Measurements from ENCODE around the gene SEM1.
"Not testable (repeated sequence)": the region's sequence is repeated elsewhere in the genome, so short reads cannot be mapped to it uniquely, and the experiment has no call there.

SEM1 gene

DNA sequence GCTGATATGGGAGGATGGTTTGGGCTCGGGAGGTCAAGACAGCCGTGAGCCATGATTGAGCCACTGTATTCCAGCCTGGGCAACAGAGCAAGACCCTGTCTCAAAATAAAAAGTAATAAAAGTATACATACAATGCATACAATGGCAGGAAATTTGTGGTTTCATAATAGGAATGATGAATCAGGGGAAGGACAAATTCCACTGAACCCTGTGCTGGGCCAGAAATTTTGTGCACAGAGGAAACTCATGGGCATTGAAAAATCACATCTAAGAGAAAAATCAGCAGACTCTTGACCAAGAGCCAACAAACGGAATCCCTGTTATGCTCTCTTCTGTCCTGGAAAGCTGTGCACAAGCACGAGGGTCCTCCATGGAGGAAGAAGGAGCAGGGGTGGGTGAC, 35.1 kb downstream of the SEM1 start:
- DNase-seq (ENCODE audit: insufficient read length) (no peak), FAIRE-seq (no peak)
- TF ChIP-seq POLR2A (IDR thresholded peaks at IDR 0.05; ENCODE audit: low read depth, low read length) (no peak), TAF1 (IDR thresholded peaks at IDR 0.05; ENCODE audit: borderline replicate concordance, low read depth, low read length) (no peak), POLR2AphosphoS5 (IDR thresholded peaks at IDR 0.05; ENCODE audit: low read depth, low read length) (no peak)

DNA sequence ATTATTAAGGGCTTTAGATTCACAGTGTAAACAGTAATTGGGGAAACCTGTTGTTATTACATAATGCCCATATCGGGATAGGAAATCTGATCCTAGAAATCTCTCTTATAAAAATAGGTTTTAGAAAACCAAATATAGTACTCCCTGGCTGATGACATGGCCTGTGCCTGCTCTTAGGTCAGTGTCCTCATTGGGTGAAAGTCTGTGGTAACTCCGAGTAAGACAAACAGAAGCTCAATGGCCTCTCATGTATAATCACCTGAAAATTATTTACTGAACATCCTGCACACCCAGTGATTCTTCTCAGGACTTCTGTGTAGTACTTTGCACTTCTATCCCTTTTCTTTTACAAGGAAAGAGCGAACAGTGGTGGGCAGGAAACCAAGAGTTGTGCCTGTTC, 37.8 kb downstream of the SEM1 start:
- DNase-seq (ENCODE audit: insufficient read length) (no peak), FAIRE-seq (no peak)
- TF ChIP-seq TAF1 (IDR thresholded peaks at IDR 0.05; ENCODE audit: borderline replicate concordance, low read depth, low read length), result no peak
- no peak for TF ChIP-seq POLR2A (IDR thresholded peaks at IDR 0.05; ENCODE audit: low read depth, low read length)
- TF ChIP-seq POLR2AphosphoS5 (IDR thresholded peaks at IDR 0.05; ENCODE audit: low read depth, low read length), result no peak

DNA sequence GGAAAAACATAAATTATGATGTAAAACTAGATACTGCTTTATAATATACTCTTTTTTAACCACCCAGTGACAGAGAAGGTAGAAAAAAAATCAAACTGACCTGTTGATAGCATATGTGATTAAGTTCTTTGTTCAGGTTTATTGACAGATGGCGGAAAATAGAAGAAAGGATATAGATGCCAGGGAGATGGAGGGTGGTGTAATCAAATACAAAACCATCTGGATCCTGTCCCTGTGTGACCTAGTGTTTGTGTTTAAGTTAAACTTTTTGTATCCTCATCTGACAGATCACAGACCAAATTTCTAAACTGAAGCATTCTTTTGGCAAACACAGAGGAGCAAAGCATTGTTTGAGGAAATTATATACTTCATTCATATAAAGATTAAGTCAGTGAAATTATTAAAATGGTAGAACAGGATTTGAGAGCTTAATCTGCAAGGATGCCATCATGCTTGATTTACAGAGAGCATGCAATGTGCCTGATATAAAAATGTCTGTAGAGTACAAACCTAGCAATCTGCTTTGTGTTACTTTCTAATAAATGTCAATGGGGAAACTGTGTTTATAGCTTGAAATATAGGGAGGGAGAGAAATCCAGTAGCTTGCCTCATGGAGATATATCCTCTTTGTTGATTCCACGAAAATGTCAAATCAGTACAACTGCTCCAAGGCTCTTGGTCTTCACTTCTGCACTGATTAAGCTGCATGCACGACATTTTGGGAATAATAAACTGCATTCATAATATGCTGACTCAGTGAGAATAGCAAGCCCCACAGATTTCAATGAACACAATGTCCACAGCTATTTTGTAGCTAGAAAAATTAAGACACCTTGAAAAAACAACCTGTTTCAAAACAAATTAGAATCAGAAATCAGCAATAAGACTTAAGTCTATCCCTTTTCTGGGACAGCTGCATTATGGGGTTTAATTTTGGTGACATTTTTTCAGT, 39.0 kb downstream of the SEM1 start:
- DNase-seq (ENCODE audit: insufficient read length) (no peak), FAIRE-seq (no peak)
- no peak for TF ChIP-seq POLR2A (IDR thresholded peaks at IDR 0.05; ENCODE audit: low read depth, low read length)
- TF ChIP-seq TAF1 (IDR thresholded peaks at IDR 0.05; ENCODE audit: borderline replicate concordance, low read depth, low read length), result no peak
- no peak for TF ChIP-seq POLR2AphosphoS5 (IDR thresholded peaks at IDR 0.05; ENCODE audit: low read depth, low read length)

DNA sequence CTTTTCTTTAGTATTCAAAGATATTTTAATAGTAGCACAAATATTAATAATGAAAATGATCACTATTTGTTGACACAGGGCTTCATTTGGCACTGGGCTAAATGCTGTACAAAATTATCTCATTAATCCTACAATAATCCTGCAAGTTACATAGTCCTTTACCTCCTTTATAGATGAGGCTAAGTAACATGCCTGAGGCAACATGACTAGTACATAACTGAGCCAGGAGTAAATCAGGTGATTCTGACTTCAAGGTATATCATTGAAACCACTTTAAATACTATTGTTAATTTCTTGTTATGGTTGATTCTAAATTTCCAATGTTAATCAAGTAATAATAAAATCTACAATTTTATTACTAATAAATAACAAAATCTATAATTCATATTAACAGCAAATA, 39.8 kb downstream of the SEM1 start:
- no peak for TF ChIP-seq TAF1 (IDR thresholded peaks at IDR 0.05; ENCODE audit: borderline replicate concordance, low read depth, low read length)
- no peak for TF ChIP-seq POLR2AphosphoS5 (IDR thresholded peaks at IDR 0.05; ENCODE audit: low read depth, low read length)
- TF ChIP-seq POLR2A (IDR thresholded peaks at IDR 0.05; ENCODE audit: low read depth, low read length), result no peak
- no peak for DNase-seq (ENCODE audit: insufficient read length)
- FAIRE-seq, result no peak

DNA sequence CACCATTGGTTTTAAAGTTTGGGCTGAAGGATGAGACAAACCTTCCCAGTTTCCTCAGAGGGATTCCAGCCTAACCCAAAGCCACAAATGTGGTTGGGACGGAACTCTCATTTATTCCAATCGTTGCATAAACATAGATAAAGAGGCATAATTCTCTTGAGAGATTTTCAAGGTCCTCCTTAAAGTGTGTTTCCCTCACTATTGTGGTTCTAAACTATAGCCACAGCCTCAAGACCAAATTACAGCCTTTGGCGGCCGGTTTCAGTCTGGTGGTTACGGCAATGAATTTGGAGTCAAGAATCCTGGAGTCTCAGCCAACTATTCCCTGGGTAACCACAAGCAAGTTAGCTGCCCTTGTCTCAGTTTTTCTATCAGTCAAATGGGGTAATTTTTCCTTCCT, 42.6 kb downstream of the SEM1 start:
- no peak for FAIRE-seq
- no peak for DNase-seq (ENCODE audit: insufficient read length)
- TF ChIP-seq TAF1 (IDR thresholded peaks at IDR 0.05; ENCODE audit: borderline replicate concordance, low read depth, low read length) (no peak), POLR2AphosphoS5 (IDR thresholded peaks at IDR 0.05; ENCODE audit: low read depth, low read length) (no peak), POLR2A (IDR thresholded peaks at IDR 0.05; ENCODE audit: low read depth, low read length) (no peak)

DNA sequence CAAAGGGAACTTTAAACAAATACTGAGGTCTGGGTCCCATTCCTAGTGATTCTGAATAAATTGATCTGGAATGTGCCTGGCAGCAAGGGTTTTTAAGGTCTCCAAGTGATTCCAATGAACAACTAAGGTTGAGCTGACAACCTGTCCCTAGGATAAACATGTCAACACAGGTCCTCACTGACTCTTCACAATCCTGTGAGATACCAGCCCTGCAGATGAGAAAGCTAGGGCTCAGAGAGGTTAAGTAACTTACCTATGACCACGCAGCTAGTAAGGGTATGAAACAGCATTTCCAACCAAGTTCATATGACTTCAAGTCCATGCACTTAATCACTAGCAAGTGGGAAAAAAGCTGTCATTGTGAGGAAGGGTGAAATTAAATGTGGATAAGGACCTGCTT, 44.0 kb downstream of the SEM1 start:
- DNase-seq (ENCODE audit: insufficient read length), result no peak
- FAIRE-seq, result no peak
- TF ChIP-seq POLR2AphosphoS5 (IDR thresholded peaks at IDR 0.05; ENCODE audit: low read depth, low read length) (no peak), POLR2A (IDR thresholded peaks at IDR 0.05; ENCODE audit: low read depth, low read length) (no peak), TAF1 (IDR thresholded peaks at IDR 0.05; ENCODE audit: borderline replicate concordance, low read depth, low read length) (no peak)

DNA sequence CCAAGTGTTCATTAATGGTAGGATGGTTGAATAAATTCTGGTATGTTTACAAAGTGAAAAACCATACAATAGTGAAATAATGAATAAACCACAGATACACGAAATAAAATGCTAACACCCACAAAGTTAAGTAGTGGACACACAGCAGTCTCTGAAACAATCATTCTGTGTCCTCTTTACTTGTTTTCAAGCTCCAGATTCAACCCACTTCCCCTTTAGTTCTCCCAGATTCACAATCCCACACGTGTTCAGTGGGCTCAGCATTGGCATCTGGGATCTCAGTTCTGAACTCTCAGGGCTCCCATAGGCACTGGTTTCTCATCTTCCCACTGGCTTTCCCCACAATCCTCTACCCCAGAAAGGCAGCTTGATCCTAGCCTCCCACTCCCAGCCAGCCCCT, 44.9 kb downstream of the SEM1 start:
- DNase-seq (ENCODE audit: insufficient read length) (no peak), FAIRE-seq (no peak)
- no peak for TF ChIP-seq POLR2AphosphoS5 (IDR thresholded peaks at IDR 0.05; ENCODE audit: low read depth, low read length)
- TF ChIP-seq POLR2A (IDR thresholded peaks at IDR 0.05; ENCODE audit: low read depth, low read length), result no peak
- no peak for TF ChIP-seq TAF1 (IDR thresholded peaks at IDR 0.05; ENCODE audit: borderline replicate concordance, low read depth, low read length)

DNA sequence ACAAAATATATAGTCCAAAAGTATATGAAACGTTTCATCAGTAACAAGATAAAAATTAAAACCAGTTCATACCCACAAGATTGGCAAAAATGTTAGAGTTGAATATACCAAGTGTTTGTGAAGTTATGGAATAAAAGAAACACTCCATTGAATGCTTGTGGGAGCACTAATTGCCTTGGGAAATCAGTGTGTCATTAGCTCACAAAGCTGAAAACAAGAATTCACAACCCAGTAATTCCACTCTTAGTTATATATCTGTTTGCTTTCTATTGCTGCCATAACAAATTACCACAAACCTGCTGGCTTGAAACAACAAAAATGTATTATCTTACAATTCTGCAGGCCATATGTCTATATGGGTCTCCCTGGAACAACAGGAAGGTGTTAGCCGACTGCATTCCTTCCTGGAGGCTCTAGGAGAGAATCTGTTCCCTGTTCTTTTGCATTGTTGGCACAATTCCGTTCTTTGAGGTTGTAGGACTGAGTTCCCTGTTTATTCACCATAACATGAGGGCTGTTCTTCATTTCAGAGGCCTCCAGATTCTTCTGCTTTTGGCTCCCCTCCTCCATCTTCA, 45.7 kb downstream of the SEM1 start:
- no peak for FAIRE-seq
- TF ChIP-seq POLR2AphosphoS5 (IDR thresholded peaks at IDR 0.05; ENCODE audit: low read depth, low read length) (no peak), POLR2A (IDR thresholded peaks at IDR 0.05; ENCODE audit: low read depth, low read length) (no peak), TAF1 (IDR thresholded peaks at IDR 0.05; ENCODE audit: borderline replicate concordance, low read depth, low read length) (no peak)
- no peak for DNase-seq (ENCODE audit: insufficient read length)

DNA sequence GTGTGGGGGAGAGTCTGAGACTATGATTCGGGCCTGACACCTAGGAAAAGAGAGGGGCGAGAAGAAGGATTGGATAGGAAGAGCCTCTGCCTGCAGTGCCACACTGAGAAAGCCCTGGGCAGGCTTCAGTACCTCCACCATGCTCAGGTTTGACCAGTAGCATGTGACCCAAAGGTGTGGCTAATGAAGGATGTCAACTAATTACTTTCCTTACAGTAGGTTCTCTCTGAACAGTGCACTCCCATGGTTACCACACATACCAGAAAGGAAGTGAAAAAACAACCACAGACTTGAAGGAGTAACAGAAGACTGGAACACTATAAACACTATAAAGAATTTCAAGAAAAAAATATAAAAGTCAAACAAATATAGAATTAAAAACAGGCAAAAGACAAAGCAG, 46.2 kb downstream of the SEM1 start:
- FAIRE-seq (no peak), DNase-seq (ENCODE audit: insufficient read length) (no peak)
- TF ChIP-seq TAF1 (IDR thresholded peaks at IDR 0.05; ENCODE audit: borderline replicate concordance, low read depth, low read length), result no peak
- no peak for TF ChIP-seq POLR2A (IDR thresholded peaks at IDR 0.05; ENCODE audit: low read depth, low read length)
- no peak for TF ChIP-seq POLR2AphosphoS5 (IDR thresholded peaks at IDR 0.05; ENCODE audit: low read depth, low read length)

DNA sequence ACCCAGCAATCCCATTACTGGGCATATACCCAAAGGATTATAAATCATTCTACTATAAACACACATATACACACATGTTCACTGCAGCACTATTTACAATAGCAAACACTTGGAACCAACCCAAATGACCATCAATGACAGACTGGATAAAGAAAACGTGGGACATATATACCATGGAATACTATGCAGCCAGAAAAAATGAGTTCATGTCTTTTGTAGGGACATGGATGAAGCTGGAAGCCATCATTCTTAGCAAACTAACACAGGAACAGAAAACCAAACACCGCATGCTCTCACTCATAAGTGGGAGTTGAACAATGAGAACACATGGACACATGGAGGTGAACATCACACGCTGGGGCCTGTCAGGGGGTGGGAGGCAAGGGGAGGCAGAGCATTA, 47.5 kb downstream of the SEM1 start:
- DNase-seq (ENCODE audit: insufficient read length); FAIRE-seq: not testable (repeated sequence)

DNA sequence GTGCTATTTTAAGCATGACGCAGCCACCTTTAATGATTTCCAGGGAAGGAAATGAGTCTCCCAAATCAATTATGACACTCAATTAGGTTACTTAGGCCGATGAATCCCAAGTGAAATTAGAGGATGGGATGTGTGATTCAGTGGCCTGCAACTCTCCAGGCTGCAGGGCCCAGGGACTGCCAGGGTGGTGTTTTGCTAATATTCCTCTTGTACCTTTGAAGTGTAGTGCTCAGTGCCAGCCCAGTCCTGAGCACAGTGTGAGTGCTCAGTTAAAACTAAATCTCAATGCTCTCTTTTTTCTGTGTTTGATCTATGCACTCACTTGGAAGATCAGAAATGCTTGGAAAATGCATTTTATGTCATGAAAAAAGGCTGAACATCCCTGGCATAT, 51.6 kb downstream of the SEM1 start:
- DNase-seq (ENCODE audit: insufficient read length) (no peak), FAIRE-seq (no peak)
- TF ChIP-seq POLR2AphosphoS5 (IDR thresholded peaks at IDR 0.05; ENCODE audit: low read depth, low read length), result no peak
- no peak for TF ChIP-seq POLR2A (IDR thresholded peaks at IDR 0.05; ENCODE audit: low read depth, low read length)
- TF ChIP-seq TAF1 (IDR thresholded peaks at IDR 0.05; ENCODE audit: borderline replicate concordance, low read depth, low read length), result no peak

DNA sequence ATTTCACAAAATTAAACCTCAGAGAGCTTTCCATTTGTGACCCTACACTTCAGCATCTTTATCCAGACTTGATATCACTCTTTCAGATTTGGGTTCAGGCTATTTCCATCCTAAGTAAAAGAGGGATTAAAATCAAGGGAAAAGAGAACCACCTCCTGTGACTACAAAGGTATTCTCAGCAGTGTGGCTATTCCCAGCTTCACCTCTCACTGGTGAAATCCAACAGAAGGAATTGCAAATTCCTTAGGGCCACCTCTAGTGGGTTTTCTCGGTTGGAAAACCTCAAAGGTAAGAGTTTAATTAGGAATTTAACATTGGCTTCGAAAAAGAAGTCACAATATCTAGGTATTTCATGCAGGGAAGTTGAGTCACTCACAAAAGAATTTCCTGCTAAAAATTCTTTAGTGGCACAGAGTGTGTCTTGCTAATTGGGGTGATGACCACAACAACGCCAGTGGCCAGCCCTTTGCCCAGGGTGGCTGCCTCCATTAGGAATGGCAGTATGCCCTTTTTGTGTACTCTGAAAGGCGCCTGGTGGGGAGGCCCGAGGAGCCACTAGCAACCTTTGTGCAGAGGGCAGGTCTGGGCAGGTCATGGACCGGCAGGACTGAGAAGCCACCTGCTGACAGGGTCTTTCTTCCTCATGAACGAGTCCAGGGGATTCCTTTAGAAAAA, 52.2 kb downstream of the SEM1 start:
- FAIRE-seq, result no peak
- TF ChIP-seq POLR2AphosphoS5 (IDR thresholded peaks at IDR 0.05; ENCODE audit: low read depth, low read length) (no peak), POLR2A (IDR thresholded peaks at IDR 0.05; ENCODE audit: low read depth, low read length) (no peak), TAF1 (IDR thresholded peaks at IDR 0.05; ENCODE audit: borderline replicate concordance, low read depth, low read length) (no peak)

More for the DNA sequence above, 52.2 kb downstream of the SEM1 start:
- DNase-seq (ENCODE audit: insufficient read length), result no peak

Measured in GM12892 (cell line).